ENCODE measurements around the gene CDC73. TPM values are rescaled to one million over a fixed set of nuclear protein-coding genes. Genes with fewer than 3 reads are reported as not detected.

CDC73 gene
- 10 to 100 TPM; 50.5 to 61.4 (median 58.0) TPM for total RNA-seq

DNA sequence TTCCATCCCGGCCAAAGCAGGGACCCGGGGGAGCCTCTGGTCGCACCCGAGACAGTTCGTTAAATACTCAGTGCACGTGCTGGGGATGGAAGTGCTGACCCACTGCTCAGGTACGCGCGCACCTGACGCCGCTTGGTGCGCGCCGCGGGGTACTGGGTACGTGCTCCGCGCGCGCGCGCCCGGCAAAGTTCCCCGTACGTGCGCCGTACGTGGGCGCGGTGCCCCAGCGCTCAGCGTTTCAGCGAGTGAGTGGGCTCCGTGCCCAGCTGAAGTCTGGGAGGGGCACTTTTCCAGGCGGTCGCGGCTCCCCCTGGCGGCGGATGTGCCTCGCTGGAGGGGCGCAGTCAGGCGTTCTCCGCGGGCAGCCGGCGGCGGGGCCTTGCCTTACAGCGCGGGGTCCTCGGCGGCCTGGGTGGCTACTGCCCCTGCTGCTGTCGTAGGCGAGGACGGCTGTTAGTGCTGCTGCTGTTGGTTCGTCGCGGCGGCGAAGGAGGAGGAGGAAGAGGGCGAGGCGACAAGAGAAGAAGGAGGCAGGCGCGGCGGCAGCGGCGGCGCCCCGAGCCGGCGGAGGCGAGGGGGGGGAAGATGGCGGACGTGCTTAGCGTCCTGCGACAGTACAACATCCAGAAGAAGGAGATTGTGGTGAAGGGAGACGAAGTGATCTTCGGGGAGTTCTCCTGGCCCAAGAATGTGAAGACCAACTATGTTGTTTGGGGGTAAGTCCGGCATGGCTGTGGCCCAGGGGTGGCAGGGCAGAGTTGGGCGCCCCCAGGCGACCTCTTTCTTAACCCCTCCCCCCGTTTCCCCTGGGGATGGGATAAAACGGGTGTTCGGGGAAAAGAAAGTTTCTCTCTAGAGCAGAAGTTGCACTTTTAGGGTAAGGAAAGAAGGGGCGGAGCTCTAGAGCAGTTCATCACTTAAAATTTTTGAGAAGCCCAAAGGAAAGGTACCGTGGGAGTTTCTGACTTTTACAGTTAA, at the start of gene CDC73:
Gene CDC73, plus strand, starts transcription at position 416 of the 978 bp plus-strand sequence. Its CDS starts 170 bp downstream, at position 586.
- H3K36me3 Mint-ChIP-seq (ENCODE audit: insufficient read depth) = peaks cover 7% of the 10 kb centered on the region
- peak; percentile 96 to 97 for ATAC-seq
- peaks cover 50% of the 10 kb centered on the region for H3K4me1 Mint-ChIP-seq (ENCODE audit: low read depth)
- H3K4me3 Mint-ChIP-seq = peak within 1 kb of the TSS; percentile 98
- no peaks in the 10 kb centered on the region for H3K27me3 Mint-ChIP-seq (ENCODE audit: low read depth)
- DNase-seq = peak; percentile 100
- H3K9me3 Mint-ChIP-seq = no peaks in the 10 kb centered on the region

DNA sequence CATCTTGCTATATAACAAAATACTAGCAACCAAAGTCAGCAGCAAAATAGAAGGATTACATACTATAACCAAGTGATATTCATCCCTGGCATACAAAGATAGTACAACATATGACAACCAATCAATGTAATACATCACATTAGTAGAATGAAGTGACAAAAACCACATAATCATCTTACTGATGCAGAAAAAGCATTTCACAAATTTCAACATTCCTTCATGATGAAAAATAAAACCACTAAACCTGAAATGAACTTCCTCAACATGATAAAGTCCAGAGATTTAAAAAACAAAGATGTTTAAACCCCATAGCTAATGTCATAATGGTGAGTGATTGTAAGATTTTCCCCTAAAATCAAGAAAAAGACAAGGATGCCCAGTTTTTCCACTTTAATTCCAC, 43.8 kb upstream of the CDC73 start:
- DNase-seq (no peak), ATAC-seq (no peak)
- Mint-ChIP-seq H3K36me3 (ENCODE audit: insufficient read depth) (peaks cover 35% of the 10 kb centered on the region), H3K9me3 (no peaks in the 10 kb centered on the region), H3K4me1 (ENCODE audit: low read depth) (peaks cover 9% of the 10 kb centered on the region), H3K27me3 (ENCODE audit: low read depth) (no peaks in the 10 kb centered on the region), H3K4me3 (no peak overlapping the region)

DNA sequence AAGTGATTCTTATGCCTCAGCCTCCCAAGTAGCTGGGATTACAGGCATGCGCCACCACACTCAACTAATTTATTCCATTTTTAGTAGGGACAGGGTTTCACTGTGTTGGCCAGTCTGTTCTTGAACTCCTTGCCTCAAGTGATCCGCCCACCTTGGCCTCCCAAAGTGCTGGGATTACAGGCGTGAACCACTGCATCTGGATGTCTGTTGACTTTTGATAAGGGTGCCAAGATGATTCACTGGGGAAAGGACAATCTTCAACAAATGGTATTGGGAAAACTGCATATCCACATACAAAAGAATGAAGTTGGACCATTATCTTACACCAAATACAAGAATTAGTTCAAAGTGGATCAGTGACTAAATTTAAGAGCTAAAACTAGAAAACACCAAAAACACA, 42.6 kb upstream of the CDC73 start:
- Mint-ChIP-seq H3K4me3 (no peak overlapping the region), H3K9me3 (no peaks in the 10 kb centered on the region), H3K27me3 (ENCODE audit: low read depth) (no peaks in the 10 kb centered on the region), H3K4me1 (ENCODE audit: low read depth) (peaks cover 7% of the 10 kb centered on the region), H3K36me3 (ENCODE audit: insufficient read depth) (peaks cover 37% of the 10 kb centered on the region)
- DNase-seq (no peak), ATAC-seq (no peak)

DNA sequence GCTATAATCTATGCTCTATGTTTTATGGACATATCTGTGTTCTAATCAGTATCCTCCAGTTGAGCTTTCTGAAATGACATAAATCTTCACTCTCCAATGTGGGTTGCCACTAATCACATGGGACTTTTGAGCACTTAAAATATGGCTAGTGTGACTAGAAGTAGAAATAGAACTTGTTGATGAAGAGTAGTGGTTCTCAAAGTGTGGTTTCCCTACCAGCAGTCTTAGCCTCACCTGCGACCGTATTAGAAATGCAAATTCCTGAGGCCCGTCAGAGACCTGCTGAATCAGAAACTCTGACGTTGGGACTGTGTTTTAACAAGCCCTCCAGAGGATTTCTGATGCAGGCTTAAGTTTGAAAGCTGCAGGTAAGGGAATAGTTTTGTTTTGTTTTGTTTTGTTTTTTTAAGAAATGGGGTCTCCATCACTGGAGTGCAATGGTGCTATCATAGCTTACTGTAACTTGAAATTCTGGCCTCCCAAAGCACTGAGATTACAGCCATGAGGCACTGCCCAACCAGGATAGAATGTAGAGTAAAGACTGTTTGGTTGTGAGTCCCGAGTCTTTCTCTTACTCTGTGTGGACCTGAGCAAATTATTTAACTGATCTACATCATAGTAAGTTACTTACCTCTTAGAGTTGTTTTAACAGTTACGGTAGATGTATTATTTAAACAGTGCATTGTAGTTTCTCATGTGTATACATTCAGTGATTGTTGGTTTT, 38.3 kb upstream of the CDC73 start:
- no peak for DNase-seq
- Mint-ChIP-seq H3K4me1 (ENCODE audit: low read depth) (no peaks in the 10 kb centered on the region), H3K36me3 (ENCODE audit: insufficient read depth) (peaks cover 34% of the 10 kb centered on the region), H3K4me3 (no peak overlapping the region), H3K9me3 (no peaks in the 10 kb centered on the region), H3K27me3 (ENCODE audit: low read depth) (no peaks in the 10 kb centered on the region)
- no peak for ATAC-seq

DNA sequence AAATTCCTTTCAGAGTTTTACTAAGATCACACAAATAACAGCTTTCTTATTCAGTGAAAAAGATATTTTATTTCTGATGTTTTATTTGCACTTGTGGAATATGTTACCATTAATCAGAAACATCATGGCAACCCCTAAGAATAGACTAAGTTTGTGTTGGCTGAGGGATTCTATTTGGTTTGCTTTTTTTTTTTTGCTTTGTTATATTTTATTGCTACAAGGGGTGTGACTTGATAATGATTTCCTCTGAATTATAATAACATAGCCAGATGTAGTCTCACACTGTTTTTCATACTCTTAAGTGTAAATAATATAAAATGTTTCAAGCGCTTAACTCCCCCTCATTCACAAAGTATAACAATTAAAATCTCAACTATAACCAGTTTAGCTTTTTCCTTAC, 36.6 kb upstream of the CDC73 start:
- peaks cover 25% of the 10 kb centered on the region for H3K36me3 Mint-ChIP-seq (ENCODE audit: insufficient read depth)
- DNase-seq (no peak), ATAC-seq (no peak)
- no peaks in the 10 kb centered on the region for H3K27me3 Mint-ChIP-seq (ENCODE audit: low read depth)
- no peak overlapping the region for H3K4me3 Mint-ChIP-seq
- no peaks in the 10 kb centered on the region for H3K4me1 Mint-ChIP-seq (ENCODE audit: low read depth)
- H3K9me3 Mint-ChIP-seq = no peaks in the 10 kb centered on the region

GRCh38 chr1:193086342-193086741, 35.5 kb upstream of the CDC73 start:
- DNase-seq = no peak
- no peaks in the 10 kb centered on the region for H3K9me3 Mint-ChIP-seq
- no peaks in the 10 kb centered on the region for H3K27me3 Mint-ChIP-seq (ENCODE audit: low read depth)
- no peak for ATAC-seq
- H3K36me3 Mint-ChIP-seq (ENCODE audit: insufficient read depth) = peaks cover 22% of the 10 kb centered on the region
- no peaks in the 10 kb centered on the region for H3K4me1 Mint-ChIP-seq (ENCODE audit: low read depth)
- H3K4me3 Mint-ChIP-seq = no peak overlapping the region

GRCh38 chr1:193087893-193088292, 33.9 kb upstream of the CDC73 start:
- Mint-ChIP-seq H3K36me3 (ENCODE audit: insufficient read depth) (peaks cover 15% of the 10 kb centered on the region), H3K4me3 (no peak overlapping the region), H3K4me1 (ENCODE audit: low read depth) (no peaks in the 10 kb centered on the region), H3K9me3 (no peaks in the 10 kb centered on the region), H3K27me3 (ENCODE audit: low read depth) (no peaks in the 10 kb centered on the region)
- no peak for DNase-seq
- no peak for ATAC-seq

- DNase-seq (no peak), ATAC-seq (no peak)
- Mint-ChIP-seq H3K9me3 (no peaks in the 10 kb centered on the region), H3K4me1 (ENCODE audit: low read depth) (no peaks in the 10 kb centered on the region), H3K36me3 (ENCODE audit: insufficient read depth) (peaks cover 6% of the 10 kb centered on the region), H3K27me3 (ENCODE audit: low read depth) (no peaks in the 10 kb centered on the region), H3K4me3 (no peak overlapping the region)
These were observed 31.0 kb upstream of the CDC73 start for GRCh38 chr1:193090865-193091264.

GRCh38 chr1:193094112-193094511, 27.7 kb upstream of the CDC73 start:
- Mint-ChIP-seq H3K9me3 (no peaks in the 10 kb centered on the region), H3K4me3 (no peak overlapping the region), H3K27me3 (ENCODE audit: low read depth) (no peaks in the 10 kb centered on the region), H3K4me1 (ENCODE audit: low read depth) (peaks cover 5% of the 10 kb centered on the region), H3K36me3 (ENCODE audit: insufficient read depth) (peaks cover 15% of the 10 kb centered on the region)
- ATAC-seq = no peak
- no peak for DNase-seq

DNA sequence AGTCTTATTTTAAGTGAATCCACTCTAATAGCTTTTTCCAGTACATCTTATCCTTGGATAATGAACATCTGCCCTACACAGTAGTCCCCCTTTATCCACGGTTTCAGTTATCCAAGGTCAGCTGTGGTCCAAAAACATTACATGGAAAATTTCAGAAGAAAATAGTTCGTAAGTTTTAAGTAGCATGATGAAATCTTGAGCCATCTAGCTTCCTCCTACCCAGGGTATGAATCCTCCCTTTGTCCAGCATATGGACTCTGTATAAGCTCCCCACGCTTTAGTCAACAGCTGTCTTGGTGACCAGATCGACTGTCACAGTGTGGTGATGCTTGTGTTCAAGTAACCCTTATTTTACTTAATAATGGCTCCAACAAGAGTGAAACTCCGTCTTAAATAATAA, 19.2 kb upstream of the CDC73 start:
- H3K27me3 Mint-ChIP-seq (ENCODE audit: low read depth) = no peaks in the 10 kb centered on the region
- H3K9me3 Mint-ChIP-seq = no peaks in the 10 kb centered on the region
- H3K4me3 Mint-ChIP-seq = no peak overlapping the region
- ATAC-seq (no peak), DNase-seq (no peak)
- peaks cover 19% of the 10 kb centered on the region for H3K4me1 Mint-ChIP-seq (ENCODE audit: low read depth)
- peaks cover 4% of the 10 kb centered on the region for H3K36me3 Mint-ChIP-seq (ENCODE audit: insufficient read depth)

DNA sequence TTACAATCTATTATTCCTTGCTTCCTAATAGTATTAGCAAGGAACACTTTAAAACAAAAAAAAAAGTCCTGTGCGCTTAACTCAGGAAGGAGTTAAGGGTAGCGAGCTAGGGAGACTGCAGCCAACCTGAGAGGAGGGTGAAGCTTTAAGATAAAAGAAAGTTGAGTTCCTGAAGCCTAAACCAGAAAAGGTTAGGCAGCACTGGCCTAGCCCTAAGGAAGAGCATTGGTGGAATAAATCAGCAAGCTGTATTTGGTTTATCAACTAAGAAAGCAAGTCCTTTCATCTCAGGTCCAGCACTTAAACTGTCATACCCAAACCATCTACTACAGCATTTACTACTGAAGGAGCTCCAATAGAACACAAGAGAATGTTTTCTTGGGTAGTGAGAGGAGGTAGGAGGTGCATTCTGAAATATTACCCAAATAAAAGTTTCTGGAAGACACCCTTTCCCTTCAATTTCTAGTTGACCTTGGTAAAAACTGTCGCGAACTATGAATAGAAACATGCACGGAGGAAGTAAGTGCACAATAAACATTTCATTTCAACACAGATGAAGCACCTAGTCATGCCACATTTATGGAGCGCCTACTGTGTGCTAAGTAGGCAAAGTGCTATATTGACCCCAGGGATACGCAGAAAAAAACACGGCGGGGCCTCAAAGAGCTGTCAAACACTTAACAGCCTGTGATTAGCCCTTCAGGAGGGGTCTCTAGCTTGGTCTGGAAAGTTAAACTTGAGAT, 17.9 kb upstream of the CDC73 start:
- no peak for ATAC-seq
- Mint-ChIP-seq H3K27me3 (ENCODE audit: low read depth) (no peaks in the 10 kb centered on the region), H3K4me1 (ENCODE audit: low read depth) (peaks cover 17% of the 10 kb centered on the region), H3K4me3 (peak overlapping the region; percentile 92), H3K36me3 (ENCODE audit: insufficient read depth) (peaks cover 2% of the 10 kb centered on the region), H3K9me3 (no peaks in the 10 kb centered on the region)
- DNase-seq = no peak

- H3K36me3 Mint-ChIP-seq (ENCODE audit: insufficient read depth) = no peaks in the 10 kb centered on the region
- H3K9me3 Mint-ChIP-seq = no peaks in the 10 kb centered on the region
- H3K4me3 Mint-ChIP-seq = peak overlapping the region; percentile 92
These were observed 17.3 kb upstream of the CDC73 start for GRCh38 chr1:193104502-193104906.

DNA sequence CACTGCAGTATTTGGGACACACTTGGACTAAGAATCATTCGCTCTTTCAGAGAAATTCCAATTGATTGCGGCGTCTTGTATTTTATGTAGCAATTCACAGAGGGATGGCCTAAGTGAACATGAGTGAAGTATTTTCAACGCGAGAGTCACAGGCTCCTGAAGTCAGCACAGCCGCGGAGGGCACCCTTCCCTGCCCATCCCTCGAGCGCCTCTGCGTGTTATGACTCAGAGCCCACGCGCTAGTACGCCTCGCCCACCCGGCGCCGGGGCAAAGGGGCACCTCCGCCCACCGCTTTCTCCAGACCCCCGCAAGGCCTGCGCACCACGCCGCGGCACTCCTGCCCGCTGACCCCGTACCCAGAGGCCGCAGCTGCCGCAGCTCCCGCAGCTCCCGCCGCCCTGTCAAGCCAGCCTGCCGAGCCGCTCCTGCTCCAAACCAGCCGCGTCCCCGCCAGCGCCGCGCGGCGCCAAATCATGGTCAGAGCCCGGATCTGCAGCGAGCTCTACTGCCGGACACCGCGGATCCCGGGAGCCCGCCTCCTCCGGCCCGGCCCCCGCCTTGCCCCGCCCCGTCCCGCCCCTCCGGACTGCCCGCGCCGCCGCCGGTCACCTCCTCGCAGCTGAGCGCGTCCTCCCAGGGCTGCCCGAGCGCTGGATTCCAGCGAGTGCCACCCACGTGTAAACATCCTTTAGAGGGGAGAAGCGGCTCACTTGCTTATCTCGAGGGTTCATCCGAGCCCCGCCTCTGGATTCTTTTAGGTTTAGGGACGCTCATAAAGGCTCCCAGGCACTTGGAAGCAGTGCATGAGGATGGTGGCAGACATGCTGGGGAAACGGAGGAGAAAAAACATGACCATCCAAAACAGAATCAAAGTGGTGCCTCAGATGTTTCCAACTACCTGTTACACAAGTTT, 16.7 kb upstream of the CDC73 start, which contains the start of gene GLRX2:
Gene GLRX2, minus strand, starts transcription at position 508 of the 914 bp plus-strand sequence. Its CDS starts 32 bp downstream, at position 476.
- H3K9me3 Mint-ChIP-seq = no peaks in the 10 kb centered on the region
- H3K27me3 Mint-ChIP-seq (ENCODE audit: low read depth) = no peaks in the 10 kb centered on the region
- peak within 1 kb of the TSS; percentile 92 for H3K4me3 Mint-ChIP-seq
- no peaks in the 10 kb centered on the region for H3K36me3 Mint-ChIP-seq (ENCODE audit: insufficient read depth)
- DNase-seq (peak; percentile 70), ATAC-seq (peak; percentile 85 to 93)
- H3K4me1 Mint-ChIP-seq (ENCODE audit: low read depth) = peaks cover 17% of the 10 kb centered on the region

More at GRCh38 chr1:193104502-193104906, 17.3 kb upstream of the CDC73 start:
- H3K4me1 Mint-ChIP-seq (ENCODE audit: low read depth) = peaks cover 17% of the 10 kb centered on the region
- ATAC-seq (peak; percentile 31 to 42), DNase-seq (no peak)
- no peaks in the 10 kb centered on the region for H3K27me3 Mint-ChIP-seq (ENCODE audit: low read depth)

Measured in activated T-cell treated with anti-CD3 and anti-CD28 coated beads, Interleukin-2, amount 50 U/mL, for 4 hours (primary cell).